Cardiac fibroblast (primary cell): ENCODE results near the gene FRMPD1.

Source experiments
- DNase-seq, 2 donors: peaks; one replicate each; pipeline versions ENCODE4 v3.0.0 to v3.0.0-alpha.2; 2010; ENCODE audit warnings: low read depth in 2 of 2
- H3K4me3 ChIP-seq, 2 donors: replicated peaks in 1 of 2; 1 replicate in 1 of 2; 2 replicates in 1 of 2; pipeline ENCODE4 v1.5.1; 2011; ENCODE audit warnings: low read depth in 2 of 2, low read length in 2 of 2, mild to moderate bottlenecking in 2 of 2, moderate library complexity in 1 of 2
- TF ChIP-seq, protein P1 (sequence below): IDR thresholded peaks from one replicate; pipeline ENCODE4 v1.5.1; 2011; ENCODE audit warnings: low read depth, mild to moderate bottlenecking, low read length, inconsistent platforms

Gene FRMPD1

DNA sequence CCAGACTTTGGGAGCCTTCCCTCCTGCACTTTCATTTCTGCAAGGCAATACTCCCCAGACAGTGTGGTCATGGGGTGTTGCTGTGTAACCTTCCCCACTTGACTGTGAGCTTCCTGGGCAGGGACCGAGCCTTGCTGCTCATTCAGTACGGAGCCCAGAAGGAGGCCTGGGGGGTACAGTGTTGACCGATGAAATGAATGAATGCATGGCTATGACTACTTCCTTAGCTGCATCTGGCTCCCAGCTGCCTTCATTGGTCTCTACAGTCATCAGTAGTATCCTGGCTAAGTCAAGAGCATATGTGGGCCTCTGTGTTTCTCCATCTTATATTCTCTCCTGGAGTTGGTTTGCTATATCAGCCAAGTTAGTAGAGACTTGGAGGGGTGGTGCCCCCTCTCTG lies 9.9 kb downstream of the FRMPD1 start:
- no peak overlapping the region for H3K4me3 ChIP-seq
- TF ChIP-seq, protein P1, sequence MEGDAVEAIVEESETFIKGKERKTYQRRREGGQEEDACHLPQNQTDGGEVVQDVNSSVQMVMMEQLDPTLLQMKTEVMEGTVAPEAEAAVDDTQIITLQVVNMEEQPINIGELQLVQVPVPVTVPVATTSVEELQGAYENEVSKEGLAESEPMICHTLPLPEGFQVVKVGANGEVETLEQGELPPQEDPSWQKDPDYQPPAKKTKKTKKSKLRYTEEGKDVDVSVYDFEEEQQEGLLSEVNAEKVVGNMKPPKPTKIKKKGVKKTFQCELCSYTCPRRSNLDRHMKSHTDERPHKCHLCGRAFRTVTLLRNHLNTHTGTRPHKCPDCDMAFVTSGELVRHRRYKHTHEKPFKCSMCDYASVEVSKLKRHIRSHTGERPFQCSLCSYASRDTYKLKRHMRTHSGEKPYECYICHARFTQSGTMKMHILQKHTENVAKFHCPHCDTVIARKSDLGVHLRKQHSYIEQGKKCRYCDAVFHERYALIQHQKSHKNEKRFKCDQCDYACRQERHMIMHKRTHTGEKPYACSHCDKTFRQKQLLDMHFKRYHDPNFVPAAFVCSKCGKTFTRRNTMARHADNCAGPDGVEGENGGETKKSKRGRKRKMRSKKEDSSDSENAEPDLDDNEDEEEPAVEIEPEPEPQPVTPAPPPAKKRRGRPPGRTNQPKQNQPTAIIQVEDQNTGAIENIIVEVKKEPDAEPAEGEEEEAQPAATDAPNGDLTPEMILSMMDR, result no peak
- no peak for DNase-seq

GRCh38 chr9:37663926-37664325 lies 13.2 kb downstream of the FRMPD1 start:
- DNase-seq, result no peak
- TF ChIP-seq, protein P1, result no peak
- no peak overlapping the region for H3K4me3 ChIP-seq

DNA sequence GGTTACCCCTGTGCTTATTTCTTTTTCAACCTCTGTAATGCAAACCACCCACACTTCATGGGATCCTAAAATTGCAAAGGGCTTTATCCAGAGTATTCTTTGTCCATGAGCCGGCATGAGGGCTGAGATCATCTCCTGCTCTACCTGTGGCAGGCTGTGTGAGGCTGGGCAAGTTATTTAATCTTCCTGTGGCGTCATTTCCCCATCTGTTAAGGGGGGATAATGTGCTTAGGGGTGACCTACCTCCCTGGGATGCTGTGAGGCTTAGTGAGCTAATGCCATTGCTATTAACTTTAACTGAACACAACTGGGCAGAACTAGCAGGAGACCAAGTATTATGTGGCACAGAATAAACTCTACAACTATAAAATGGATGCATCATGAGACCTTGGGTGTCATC lies 17.0 kb downstream of the FRMPD1 start:
- DNase-seq, result no peak
- TF ChIP-seq, protein P1, result no peak
- H3K4me3 ChIP-seq, result no peak overlapping the region

GRCh38 chr9:37668116-37668601 lies 17.4 kb downstream of the FRMPD1 start:
- H3K4me3 ChIP-seq, result no peak overlapping the region
- DNase-seq, result peak in 1 of 2 donors; percentile 3
- TF ChIP-seq, protein P1, result no peak

DNA sequence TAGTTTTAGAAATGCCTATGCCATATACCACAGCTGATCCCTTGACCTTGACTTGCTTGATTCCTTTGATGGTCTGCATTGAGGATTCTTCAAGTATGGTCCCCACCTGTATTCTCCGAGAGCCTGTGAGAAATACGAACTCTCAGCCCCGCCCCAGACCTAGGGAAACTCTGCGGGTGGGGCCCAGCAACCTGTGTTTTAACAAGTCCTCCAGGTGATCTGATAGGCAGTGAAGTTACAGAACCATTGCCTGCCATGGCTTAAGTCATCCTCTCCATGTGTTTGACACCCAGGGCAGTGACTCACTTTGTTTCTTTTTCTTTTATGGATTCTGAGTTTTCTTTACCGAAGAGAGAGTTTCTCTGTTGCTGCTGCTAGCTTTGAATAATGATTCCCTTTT lies 18.5 kb downstream of the FRMPD1 start:
- H3K4me3 ChIP-seq, result no peak overlapping the region
- TF ChIP-seq, protein P1, result no peak
- DNase-seq, result peak in 1 of 2 donors; percentile 2

GRCh38 chr9:37675661-37676060 lies 24.9 kb downstream of the FRMPD1 start:
- TF ChIP-seq, protein P1, result no peak
- H3K4me3 ChIP-seq, result no peak overlapping the region
- no peak for DNase-seq

- TF ChIP-seq, protein P1, result no peak
- DNase-seq, result no peak
- no peak overlapping the region for H3K4me3 ChIP-seq
These were observed 25.7 kb downstream of the FRMPD1 start for GRCh38 chr9:37676411-37676830.
